ENCODE results near the gene RAB9A. TPM values are rescaled to one million over a fixed set of nuclear protein-coding genes. Genes with fewer than 3 reads are reported as not detected.
A peak's percentile ranks its signal among the peaks of the same experiment; 100 is the strongest.

RAB9A gene
- total and polyA plus RNA-seq, 2 donors (not counting 3 experiments of a cell fraction or from before 2014, with no cell fraction given), result 11.5 to 19.2 TPM

DNA sequence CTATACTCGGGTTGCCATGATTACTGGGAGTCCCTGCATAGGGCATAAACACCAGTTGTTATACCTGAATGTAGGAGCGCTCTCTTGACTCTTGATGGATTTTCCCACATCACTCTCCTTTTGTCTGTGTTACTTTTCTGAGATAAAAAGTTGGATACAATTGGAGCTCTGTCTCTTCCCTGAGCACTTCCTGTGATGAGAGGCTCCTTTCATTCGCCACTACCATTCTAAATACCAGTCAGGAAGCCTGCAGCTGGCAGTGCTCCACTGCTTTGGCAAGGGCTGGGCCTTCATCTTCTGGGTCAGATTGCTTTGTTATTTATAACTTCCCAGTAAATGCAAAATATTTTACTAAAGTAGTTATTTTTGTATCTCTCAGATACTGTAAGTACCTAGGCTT lies 22.1 kb upstream of the RAB9A start:
- no peak overlapping the region for H3K4me2 ChIP-seq (ENCODE audit: insufficient read depth, low read length)
- no peaks in the 10 kb centered on the region for H3K27me3 ChIP-seq (ENCODE audit: control insufficient read depth in 2 of 2, insufficient read depth in 2 of 2, low read length in 2 of 2)
- intact Hi-C loops (cut with micrococcal nuclease) (no loop called here), dilution Hi-C loops (cut with MboI; ENCODE audit: extremely low pct_ligation_motif_present, low sequenced_read_pairs) (no loop called here)
- no peaks in the 10 kb centered on the region for H3K79me2 ChIP-seq (ENCODE audit: control insufficient read depth, insufficient read depth, low read length)
- H3K9me1 ChIP-seq (replicated peaks; ENCODE audit: control insufficient read depth, extremely low read depth, insufficient read depth, low read length), result no peaks in the 10 kb centered on the region
- no peaks in the 10 kb centered on the region for H3K9me3 ChIP-seq (replicated peaks; ENCODE audit: control insufficient read depth, insufficient read depth, low read length)
- no peaks in the 10 kb centered on the region for H3K4me1 ChIP-seq (ENCODE audit: control insufficient read depth, extremely low read depth, insufficient read depth, low read length)
- CTCF ChIA-PET, result no interaction called here
- FAIRE-seq, result peak; percentile 42
- no peak overlapping the region for H3K4me3 ChIP-seq (replicated peaks in 1 of 3; ENCODE audit: insufficient read depth in 1 of 3, low read depth in 1 of 3, low read length in 3 of 3)
- no peak overlapping the region for H3K27ac ChIP-seq (ENCODE audit: insufficient read depth, low read depth, low read length)
- no peak for DNase-seq (ENCODE audit: low read depth, low spot score)
- TF ChIP-seq GATA2 (IDR thresholded peaks at IDR 0.05; ENCODE audit: insufficient read depth, insufficient read length, low read depth, low read length), result no peak
- TF ChIP-seq, protein P1, sequence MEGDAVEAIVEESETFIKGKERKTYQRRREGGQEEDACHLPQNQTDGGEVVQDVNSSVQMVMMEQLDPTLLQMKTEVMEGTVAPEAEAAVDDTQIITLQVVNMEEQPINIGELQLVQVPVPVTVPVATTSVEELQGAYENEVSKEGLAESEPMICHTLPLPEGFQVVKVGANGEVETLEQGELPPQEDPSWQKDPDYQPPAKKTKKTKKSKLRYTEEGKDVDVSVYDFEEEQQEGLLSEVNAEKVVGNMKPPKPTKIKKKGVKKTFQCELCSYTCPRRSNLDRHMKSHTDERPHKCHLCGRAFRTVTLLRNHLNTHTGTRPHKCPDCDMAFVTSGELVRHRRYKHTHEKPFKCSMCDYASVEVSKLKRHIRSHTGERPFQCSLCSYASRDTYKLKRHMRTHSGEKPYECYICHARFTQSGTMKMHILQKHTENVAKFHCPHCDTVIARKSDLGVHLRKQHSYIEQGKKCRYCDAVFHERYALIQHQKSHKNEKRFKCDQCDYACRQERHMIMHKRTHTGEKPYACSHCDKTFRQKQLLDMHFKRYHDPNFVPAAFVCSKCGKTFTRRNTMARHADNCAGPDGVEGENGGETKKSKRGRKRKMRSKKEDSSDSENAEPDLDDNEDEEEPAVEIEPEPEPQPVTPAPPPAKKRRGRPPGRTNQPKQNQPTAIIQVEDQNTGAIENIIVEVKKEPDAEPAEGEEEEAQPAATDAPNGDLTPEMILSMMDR (IDR thresholded peaks at IDR 0.05; ENCODE audit: extremely low read depth in 1 of 2, insufficient read depth in 1 of 2, low read depth in 1 of 2, low read length in 2 of 2), result no peak
- TF ChIP-seq POLR2A (IDR thresholded peaks at IDR 0.05; ENCODE audit: low read depth, low read length), result no peak
- no peak for TF ChIP-seq JUN (IDR thresholded peaks at IDR 0.05; ENCODE audit: borderline replicate concordance, insufficient read depth, insufficient read length, low read depth)
- TF ChIP-seq MAX (IDR thresholded peaks at IDR 0.05; ENCODE audit: insufficient read depth, insufficient read length), result no peak
- TF ChIP-seq MYC (IDR thresholded peaks at IDR 0.05; ENCODE audit: low read depth, low read length), result no peak
- no peak for TF ChIP-seq POLR2AphosphoS5 (IDR thresholded peaks at IDR 0.05; ENCODE audit: insufficient read depth, low read depth, low read length)
- TF ChIP-seq EZH2 (IDR thresholded peaks at IDR 0.05; ENCODE audit: borderline replicate concordance, low read depth, low read length, severe bottlenecking), result no peak
- TF ChIP-seq FOS (IDR thresholded peaks at IDR 0.05; ENCODE audit: borderline replicate concordance, insufficient read depth, low read length), result no peak
- no TSS peak for BruUV-seq (replicated peaks)
- H2AFZ ChIP-seq (ENCODE audit: low read depth, low read length), result no peak overlapping the region
- H3K9ac ChIP-seq (replicated peaks; ENCODE audit: extremely low read depth, insufficient read depth, low read length), result no peak overlapping the region
- H3K36me3 ChIP-seq (ENCODE audit: control insufficient read depth in 2 of 2, extremely low read depth in 1 of 2, insufficient read depth in 2 of 2, low read length in 2 of 2), result no peaks in the 10 kb centered on the region
- POLR2A ChIA-PET, result no interaction called here
- H4K20me1 ChIP-seq (replicated peaks; ENCODE audit: control insufficient read depth, extremely low read depth, insufficient read depth, low read length), result no peaks in the 10 kb centered on the region
